Activated T-cell treated with anti-CD3 and anti-CD28 coated beads for 24 hours (primary cell): ENCODE results near the gene TNRC6C.

Source experiments
- DNase-seq: peaks from one replicate; pipeline ENCODE4 v3.0.0-alpha.2; 2020; ENCODE audit warnings: low read depth

The TNRC6C gene

GRCh38 chr17:78082988-78083387, 124.5 kb downstream of the TNRC6C start:
- no peak for DNase-seq

GRCh38 chr17:78086740-78087139, 128.2 kb downstream of the TNRC6C start:
- no peak for DNase-seq

- DNase-seq = no peak
Measured at GRCh38 chr17:78088529-78088928, 130.0 kb downstream of the TNRC6C start.

- no peak for DNase-seq
Measured at GRCh38 chr17:78089576-78090281, 131.2 kb downstream of the TNRC6C start.

GRCh38 chr17:78092794-78093324, 134.4 kb downstream of the TNRC6C start:
- no peak for DNase-seq

- DNase-seq = no peak
Measured at GRCh38 chr17:78095035-78095434, 136.5 kb downstream of the TNRC6C start.

- DNase-seq = no peak
Measured at GRCh38 chr17:78096093-78096492, 137.6 kb downstream of the TNRC6C start.

GRCh38 chr17:78101112-78101511, 142.6 kb downstream of the TNRC6C start:
- DNase-seq = no peak

GRCh38 chr17:78101542-78101941, 143.0 kb downstream of the TNRC6C start:
- DNase-seq = no peak

- no peak for DNase-seq
Measured at GRCh38 chr17:78103311-78103710, 144.8 kb downstream of the TNRC6C start.

- no peak for DNase-seq
Measured at GRCh38 chr17:78104540-78104941, 146.0 kb downstream of the TNRC6C start.

GRCh38 chr17:78105101-78105500, 146.6 kb downstream of the TNRC6C start:
- no peak for DNase-seq

- no peak for DNase-seq
Measured at GRCh38 chr17:78105551-78105950, 147.0 kb downstream of the TNRC6C start.

- no peak for DNase-seq
Measured at GRCh38 chr17:78106211-78106610, 147.7 kb downstream of the TNRC6C start.

GRCh38 chr17:78107457-78107856, 149.0 kb downstream of the TNRC6C start:
- DNase-seq = no peak

- DNase-seq = no peak
Measured at GRCh38 chr17:78107976-78108725, 149.6 kb downstream of the TNRC6C start.

- DNase-seq = no peak
Measured at GRCh38 chr17:78108726-78109488, 150.4 kb downstream of the TNRC6C start.

- no peak for DNase-seq
Measured at GRCh38 chr17:78109489-78109761, 150.9 kb downstream of the TNRC6C start.

GRCh38 chr17:78110363-78111015, 152.0 kb downstream of the TNRC6C start:
- no peak for DNase-seq

- no peak for DNase-seq
Measured at GRCh38 chr17:78111016-78111726, 152.7 kb downstream of the TNRC6C start.

- DNase-seq = no peak
Measured at GRCh38 chr17:78111727-78112517, 153.4 kb downstream of the TNRC6C start.
